H1 (cell line): ENCODE results near the gene VOPP1. TPM values are rescaled to one million over a fixed set of nuclear protein-coding genes. Genes with fewer than 3 reads are reported as not detected.

ENCODE experiments used
- CTCF ChIA-PET: fragments of 300-600 bp; sonication (Branson Sonifier 250); formaldehyde crosslinking; loops from one replicate; lab custom pipeline; 2021; ENCODE audit not compliant: partially characterized antibody; lab: Charles Lee
- POLR2A ChIA-PET: fragments of 300-600 bp; sonication (Branson Sonifier 250); formaldehyde crosslinking; loops from one replicate; lab custom pipeline; 2021; ENCODE audit warnings: inconsistent platforms; ENCODE audit not compliant: partially characterized antibody; lab: Charles Lee
- DNase-seq, 2 experiments: peaks; one replicate each; pipeline versions ENCODE4 v3.0.0 to v3.0.0-alpha.2; 2010 to 2022; ENCODE audit warnings: low spot score in 2 of 2, low read depth in 1 of 2, mixed read lengths in 1 of 2
- FAIRE-seq: peaks from 2 replicates; lab custom pipeline; 2011; peaks lifted over from hg19 to GRCh38; lab: Jason Lieb, UNC
- H2AFZ ChIP-seq: 2 replicates; pipeline ENCODE4 v1.8.1; 2012; ENCODE audit warnings: low read length, inconsistent platforms
- H2AK5ac ChIP-seq: 2 replicates; pipeline ENCODE4 v1.6.1; 2013; ENCODE audit warnings: low read depth, low read length
- H2BK120ac ChIP-seq: replicated peaks from 2 replicates; pipeline ENCODE3; 2013; ENCODE audit warnings: low read depth, low read length, inconsistent platforms
- H2BK12ac ChIP-seq: 2 replicates; pipeline ENCODE4 v1.6.1; 2013; ENCODE audit warnings: low read depth, low read length
- H2BK15ac ChIP-seq: 2 replicates; pipeline ENCODE4 v1.6.1; 2013; ENCODE audit warnings: low read length
- H2BK20ac ChIP-seq: 2 replicates; pipeline ENCODE4 v1.6.1; 2013; ENCODE audit warnings: low read length
- H2BK5ac ChIP-seq: 2 replicates; pipeline ENCODE4 v1.6.1; 2013; ENCODE audit warnings: low read depth, low read length
- H3K14ac ChIP-seq: 2 replicates; pipeline ENCODE4 v1.6.1; 2013; ENCODE audit warnings: inconsistent platforms; ENCODE audit not compliant: insufficient read length
- H3K18ac ChIP-seq: 2 replicates; pipeline ENCODE4 v1.6.1; 2013; ENCODE audit warnings: low read length; ENCODE audit errors: extremely low read depth
- H3K23ac ChIP-seq: 2 replicates; pipeline ENCODE4 v1.6.1; 2013; ENCODE audit warnings: inconsistent platforms; ENCODE audit not compliant: insufficient read length
- H3K23me2 ChIP-seq: 2 replicates; pipeline ENCODE4 v1.6.1; 2013; ENCODE audit warnings: low read depth, low read length
- H3K27ac ChIP-seq: 2 replicates; pipeline ENCODE4 v1.6.1; 2011; ENCODE audit warnings: low read depth, low read length, inconsistent platforms
- H3K27me3 ChIP-seq, 4 experiments: replicated peaks in 1 of 4; 1 replicate in 1 of 4; 2 replicates in 3 of 4; pipeline versions ENCODE4 v1.6.1 to v1.8.1; 2011 to 2013; ENCODE audit warnings: low read length in 3 of 4, mild to moderate bottlenecking in 3 of 4, inconsistent platforms in 2 of 4, mixed read lengths in 2 of 4, moderate library complexity in 1 of 4; ENCODE audit not compliant: control insufficient read depth in 3 of 4, insufficient read depth in 3 of 4; ENCODE audit errors: extremely low read depth in 1 of 4
- H3K36me3 ChIP-seq, 4 experiments: 2 replicates each; pipeline versions ENCODE4 v1.6.1 to v1.8.1; 2011 to 2013; ENCODE audit warnings: mild to moderate bottlenecking in 4 of 4, low read length in 3 of 4, moderate library complexity in 2 of 4, control low read depth in 1 of 4, inconsistent platforms in 1 of 4; ENCODE audit not compliant: insufficient read depth in 4 of 4, control insufficient read depth in 2 of 4
- H3K4ac ChIP-seq: replicated peaks from 2 replicates; pipeline ENCODE3; 2013; ENCODE audit warnings: low read length, low read depth, mixed read lengths, inconsistent platforms; ENCODE audit not compliant: insufficient read length
- H3K4me1 ChIP-seq, 4 experiments: replicated peaks in 1 of 4; 1 replicate in 1 of 4; 2 replicates in 3 of 4; pipeline versions ENCODE4 v1.6.1 to v1.8.1; 2011 to 2013; ENCODE audit warnings: low read length in 3 of 4, inconsistent platforms in 2 of 4, mixed read lengths in 1 of 4; ENCODE audit not compliant: insufficient read depth in 4 of 4, control insufficient read depth in 3 of 4
- H3K4me2 ChIP-seq, 2 experiments: 2 replicates each; pipeline versions ENCODE4 v1.6.1 to v1.8.1; 2011 to 2013; ENCODE audit warnings: low read depth in 2 of 2, low read length in 2 of 2, control low read depth in 1 of 2, inconsistent platforms in 1 of 2, mild to moderate bottlenecking in 1 of 2; ENCODE audit not compliant: insufficient read depth in 1 of 2
- H3K4me3 ChIP-seq, 4 experiments: fragments of 200-600, 300-600 bp in 1 of 4; sonication (generic), shearing (Covaris generic), sonication (Bioruptor Twin) in 1 of 4; 2 replicates each; pipeline versions ENCODE4 v1.5.1 to v1.8.1; 2011 to 2016; ENCODE audit warnings: low read length in 4 of 4, low read depth in 3 of 4, control low read depth in 2 of 4, inconsistent platforms in 2 of 4, mild to moderate bottlenecking in 2 of 4, mixed read lengths in 1 of 4, moderate library complexity in 1 of 4; ENCODE audit not compliant: insufficient read depth in 2 of 4; ENCODE audit errors: extremely low read depth in 1 of 4
- H3K56ac ChIP-seq: replicated peaks from 2 replicates; pipeline ENCODE3; 2013; ENCODE audit warnings: low read depth, mild to moderate bottlenecking, mixed read lengths, low read length, inconsistent platforms; ENCODE audit not compliant: insufficient read length
- H3K79me1 ChIP-seq: 2 replicates; pipeline ENCODE4 v1.6.1; 2013; ENCODE audit warnings: low read depth, low read length, control low read depth
- H3K79me2 ChIP-seq, 2 experiments: 2 replicates each; pipeline versions ENCODE4 v1.6.1 to v1.8.1; 2012 to 2013; ENCODE audit warnings: low read length in 2 of 2, mild to moderate bottlenecking in 2 of 2, inconsistent platforms in 1 of 2; ENCODE audit not compliant: insufficient read depth in 2 of 2, control insufficient read depth in 1 of 2
- H3K9ac ChIP-seq, 4 experiments: replicated peaks in 1 of 4; 1 replicate in 1 of 4; 2 replicates in 3 of 4; pipeline versions ENCODE4 v1.6.1 to v1.8.1; 2011 to 2013; ENCODE audit warnings: low read depth in 3 of 4, low read length in 3 of 4, control low read depth in 2 of 4, mild to moderate bottlenecking in 2 of 4, moderate library complexity in 2 of 4, inconsistent platforms in 1 of 4; ENCODE audit errors: extremely low read depth in 1 of 4
- H3K9me3 ChIP-seq, 2 experiments: 2 replicates each; pipeline versions ENCODE4 v1.6.1 to v1.8.1; 2012 to 2013; ENCODE audit warnings: mild to moderate bottlenecking in 2 of 2, moderate library complexity in 2 of 2, control low read depth in 1 of 2, inconsistent platforms in 1 of 2, low read depth in 1 of 2, low read length in 1 of 2, mixed read lengths in 1 of 2; ENCODE audit not compliant: insufficient read depth in 2 of 2
- H4K20me1 ChIP-seq, 2 experiments: replicated peaks in 1 of 2; 2 replicates each; pipeline versions ENCODE3 to v1.8.1; 2011 to 2013; ENCODE audit warnings: inconsistent platforms in 2 of 2, low read length in 2 of 2, mild to moderate bottlenecking in 1 of 2; ENCODE audit not compliant: insufficient read depth in 2 of 2, control insufficient read depth in 1 of 2
- H4K5ac ChIP-seq: 2 replicates; pipeline ENCODE4 v1.6.1; 2013; ENCODE audit warnings: low read length, low read depth, mixed read lengths, inconsistent platforms; ENCODE audit not compliant: insufficient read length
- H4K8ac ChIP-seq: 2 replicates; pipeline ENCODE4 v1.8.0; 2013; ENCODE audit warnings: mild to moderate bottlenecking, moderate library complexity, low read length, inconsistent platforms; ENCODE audit not compliant: insufficient read depth; ENCODE audit errors: extremely low read depth
- H4K91ac ChIP-seq: replicated peaks from 2 replicates; pipeline ENCODE3; 2013; ENCODE audit warnings: low read length, mixed read lengths, inconsistent platforms; ENCODE audit not compliant: insufficient read length
- CREB1 ChIP-seq: IDR thresholded peaks from 2 replicates; pipeline ENCODE4 v1.6.1; 2012; ENCODE audit warnings: inconsistent platforms
- EGR1 ChIP-seq: IDR thresholded peaks from 2 replicates; pipeline ENCODE4 v1.6.1; 2011; ENCODE audit warnings: low read depth, low read length, borderline replicate concordance
- GTF2F1 ChIP-seq: IDR thresholded peaks from 2 replicates; pipeline ENCODE4 v1.6.1; 2012; ENCODE audit warnings: low read depth, low read length, improper control_type of control experiment, borderline replicate concordance
- KDM1A ChIP-seq: fragments of 200-600, 300-600 bp; sonication (generic); IDR thresholded peaks from 2 replicates; pipeline ENCODE4 v1.7.1; 2016; ENCODE audit warnings: mild to moderate bottlenecking, low read length, borderline replicate concordance
- KDM5A ChIP-seq: fragments of 200-600 bp; IDR thresholded peaks from 2 replicates; pipeline ENCODE4 v1.7.1; 2012; ENCODE audit warnings: mild to moderate bottlenecking, low read length, inconsistent platforms, mixed read lengths
- RBBP5 ChIP-seq: IDR thresholded peaks from 2 replicates; pipeline ENCODE4 v1.7.1; 2012; ENCODE audit warnings: low read depth, mild to moderate bottlenecking, inconsistent platforms, low read length, moderate library complexity, borderline replicate concordance
- RFX5 ChIP-seq: IDR thresholded peaks from 2 replicates; pipeline ENCODE4 v1.6.1; 2011; ENCODE audit warnings: low read depth, low read length, improper control_type of control experiment, borderline replicate concordance
- SAP30 ChIP-seq: fragments of 300-600 bp; sonication (generic); IDR thresholded peaks from 2 replicates; pipeline ENCODE4 v1.7.1; 2012; ENCODE audit warnings: low read length, moderate library complexity, mild to moderate bottlenecking, inconsistent platforms; ENCODE audit not compliant: insufficient read depth, insufficient replicate concordance
- SIRT6 ChIP-seq: IDR thresholded peaks from one replicate; pipeline ENCODE4 v1.7.1; 2012; ENCODE audit warnings: low read length, inconsistent platforms
- TBP ChIP-seq: IDR thresholded peaks from 2 replicates; pipeline ENCODE4 v1.6.1; 2011; ENCODE audit warnings: low read depth, low read length, improper control_type of control experiment
- WGBS, 2 experiments: shearing (Covaris generic) in 1 of 2; methylation state at CpG; one replicate each; pipeline versions ENCODE4 v1.1.6 to v1.1.7; 2013 to 2015; ENCODE audit warnings: low lambda C conversion rate in 2 of 2, mixed read lengths in 2 of 2, inconsistent platforms in 1 of 2, low coverage in 1 of 2, missing lambda C conversion rate in 1 of 2; ENCODE audit not compliant: insufficient replicate concordance in 2 of 2, insufficient coverage in 1 of 2, insufficient read length in 1 of 2; ENCODE audit errors: extremely low coverage in 1 of 2, missing lambda C conversion rate in 1 of 2; 5-methylcytosine and 5-hydroxymethylcytosine counted together
- polyA plus RNA-seq, 7 experiments: library from polyadenylated mRNA; depleted of rRNA in 3 of 7; stranded (reverse) in 5 of 7; unstranded in 2 of 7; fragments of >200 nt in 5 of 7; fragments of 200-250 nt in 2 of 7; gene quantifications; 1 replicate in 5 of 7; 2 replicates in 1 of 7; 4 replicates in 1 of 7; pipeline versions ENCODE4 v1.2.1 to v1.2.3, GENCODE V29; 2011 to 2013; ENCODE audit warnings: missing spikeins in 2 of 7, mixed read lengths in 2 of 7
- total RNA-seq: library from RNA; stranded (reverse); fragmentation: NEBNext Ultra II Directional; extraction: Animal tissue kit (Norgen Biotek cat#: 25700); gene quantifications from 2 replicates; pipeline ENCODE4 v1.2.1, GENCODE V29; 2021

Gene VOPP1
- total and polyA plus RNA-seq, 2 of the 8 experiments (the other 6 are each of a cell fraction or from before 2014, with no cell fraction given): 44.7 to 83.0 TPM

- Histone ChIP-seq H3K4me3 (no peak overlapping the region), H2BK5ac (no peak overlapping the region), H2BK120ac (no peak overlapping the region), H2BK12ac (no peak overlapping the region), H3K79me1 (0 out of 2 replicates have a peak, but pooled peaks cover 2% of the 10 kb centered on the region), H3K4me1 (no peaks in the 10 kb centered on the region), H4K91ac (no peak overlapping the region), H3K18ac (no peak overlapping the region), H3K9ac (no peak overlapping the region), H3K36me3 (peaks cover 0 to 24% (median 0%) of the 10 kb centered on the region in 4 experiments; a peak in 4 of 8 replicates), H3K27me3 (no peaks in the 10 kb centered on the region), H4K8ac (no peak overlapping the region), H3K56ac (no peak overlapping the region), H3K9me3 (peaks cover 10 to 25% of the 10 kb centered on the region in 2 experiments), H3K79me2 (no peaks in the 10 kb centered on the region), H4K20me1 (peaks cover 0 to 5% of the 10 kb centered on the region in 2 experiments), H3K4ac (no peak overlapping the region), H3K23me2 (no peaks in the 10 kb centered on the region), H3K23ac (no peak overlapping the region), H3K4me2 (no peak overlapping the region), H2AK5ac (no peak overlapping the region), H3K14ac (no peak overlapping the region), H4K5ac (no peak overlapping the region), H2AFZ (no peak overlapping the region), H3K27ac (no peak overlapping the region), H2BK20ac (no peak overlapping the region), H2BK15ac (no peak overlapping the region)
- FAIRE-seq (no peak), DNase-seq (no peak)
- WGBS, 2 experiments: 90% methylated on average over 2 of the region's 2 CpGs; no CpG with 5 or more reads in 1 of the 2 experiments
- ChIA-PET CTCF (no interaction called here), POLR2A (no interaction called here)
- TF ChIP-seq SIRT6: no peak
- no peak for TF ChIP-seq EGR1
- TF ChIP-seq SAP30: no peak
- no peak for TF ChIP-seq RBBP5
- no peak for TF ChIP-seq RFX5
- TF ChIP-seq CREB1: no peak
- no peak for TF ChIP-seq GTF2F1
- no peak for TF ChIP-seq TBP
- no peak for TF ChIP-seq KDM5A
- TF ChIP-seq KDM1A: no peak
Observed at GRCh38 chr7:55470261-55470660, 102.0 kb downstream of the VOPP1 start.
